Esophagus muscularis mucosa (tissue), 4 donors: ENCODE data around the gene NT5C. TPM values are rescaled to one million over a fixed set of nuclear protein-coding genes. Genes with fewer than 3 reads are reported as not detected.

Experiments
- DNase-seq: peaks from one replicate; pipeline ENCODE4 v3.0.0-alpha.2; 2017; ENCODE audit errors: extremely low spot score
- H3K27ac ChIP-seq, 4 donors: fragments of 200-600 bp; sonication (generic); replicated peaks in 1 of 4; 1 replicate in 3 of 4; 2 replicates in 1 of 4; pipeline ENCODE4 v1.5.1; 2016 to 2019; ENCODE audit warnings: mild to moderate bottlenecking in 1 of 4
- H3K27me3 ChIP-seq, 4 donors: fragments of 200-600 bp; sonication (generic); one replicate each; pipeline versions ENCODE4 v1.5.1 to v1.6.0; 2016 to 2019
- H3K36me3 ChIP-seq, 4 donors: fragments of 200-600 bp; sonication (generic); one replicate each; pipeline ENCODE4 v1.5.1; 2016 to 2019
- H3K4me1 ChIP-seq, 4 donors: fragments of 200-600 bp; sonication (generic); one replicate each; pipeline ENCODE4 v1.5.1; 2016 to 2019
- H3K4me3 ChIP-seq, 4 donors: fragments of 200-600 bp; sonication (generic); 1 replicate in 2 of 4; 2 replicates in 2 of 4; pipeline ENCODE4 v1.5.1; 2016 to 2019; ENCODE audit warnings: mild to moderate bottlenecking in 4 of 4, moderate library complexity in 1 of 4
- H3K9me3 ChIP-seq, 4 donors: fragments of 200-600 bp; sonication (generic); 1 replicate in 3 of 4; 2 replicates in 1 of 4; pipeline ENCODE4 v1.5.1; 2016 to 2019
- EP300 ChIP-seq: sonication (generic); formaldehyde crosslinking; IDR thresholded peaks from one replicate; pipeline ENCODE4 v1.6.1; 2017; ENCODE audit warnings: antibody characterized with exemption
- POLR2A ChIP-seq: fragments of 450-650 bp; IDR thresholded peaks from one replicate; pipeline ENCODE4 v1.6.1; 2017; ENCODE audit warnings: antibody characterized with exemption, moderate library complexity, mild to moderate bottlenecking, low read depth
- POLR2AphosphoS5 ChIP-seq, 2 donors: sonication (generic); formaldehyde crosslinking; IDR thresholded peaks; one replicate each; pipeline ENCODE4 v1.6.1; 2017; ENCODE audit warnings: antibody characterized with exemption in 2 of 2
- WGBS: methylation state at CpG from one replicate; pipeline ENCODE4 v1.1.5; 2018; 5-methylcytosine and 5-hydroxymethylcytosine counted together
- intact Hi-C: fragments of 100-400 bp; cut with DNase I; formaldehyde crosslinking; loops from one replicate; pipeline ENCODE4 v1.15.1; 2023
- small RNA-seq, 3 donors: library from RNA; depleted of rRNA; stranded (forward); fragments of <200 nt; gene quantifications; one replicate each; pipeline ENCODE3, GENCODE V24; 2016
- total RNA-seq, 4 donors: library from RNA; depleted of rRNA; stranded (reverse); fragments of >200 nt; gene quantifications; one replicate each; pipeline versions ENCODE4 v1.1.0 to v1.2.1, GENCODE V29; 2016
- TF ChIP-seq, protein P1 (sequence below), 3 experiments: fragments of 200-600 bp in 2 of 3; fragments of 450-650 bp in 1 of 3; sonication (generic) in 2 of 3; IDR thresholded peaks; one replicate each; pipeline ENCODE4 v1.5.1; 2017 to 2019; ENCODE audit warnings: antibody characterized with exemption in 3 of 3, mild to moderate bottlenecking in 2 of 3, moderate library complexity in 1 of 3

Gene NT5C
- total RNA-seq, 4 donors from 2014 or later, result 70.6 to 98.7 (median 75.1) TPM

DNA sequence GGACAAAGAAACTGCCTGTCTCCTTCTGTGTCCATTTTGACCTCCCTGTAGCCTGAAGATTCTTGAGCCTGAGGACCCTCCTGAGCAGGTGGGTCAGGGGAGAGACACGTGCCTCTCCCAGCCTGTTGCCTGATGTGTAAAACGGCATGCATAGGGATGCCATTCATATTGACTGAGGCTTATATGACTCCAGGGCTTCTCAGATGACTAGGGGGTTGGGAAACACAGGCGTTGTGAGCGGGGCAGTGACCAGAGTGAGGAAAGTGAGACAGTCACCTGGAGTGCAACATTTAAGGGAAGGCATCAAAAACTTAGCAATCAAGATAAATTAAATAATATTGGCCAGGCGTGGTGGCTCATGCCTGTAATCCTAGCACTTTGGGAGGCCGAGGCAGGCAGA, 48.9 kb downstream of the NT5C start:
- H3K27ac ChIP-seq, result no peak overlapping the region
- TF ChIP-seq POLR2AphosphoS5 (IDR thresholded peaks at IDR 0.05) (no peak), EP300 (no peak), POLR2A (no peak)
- TF ChIP-seq, protein P1, sequence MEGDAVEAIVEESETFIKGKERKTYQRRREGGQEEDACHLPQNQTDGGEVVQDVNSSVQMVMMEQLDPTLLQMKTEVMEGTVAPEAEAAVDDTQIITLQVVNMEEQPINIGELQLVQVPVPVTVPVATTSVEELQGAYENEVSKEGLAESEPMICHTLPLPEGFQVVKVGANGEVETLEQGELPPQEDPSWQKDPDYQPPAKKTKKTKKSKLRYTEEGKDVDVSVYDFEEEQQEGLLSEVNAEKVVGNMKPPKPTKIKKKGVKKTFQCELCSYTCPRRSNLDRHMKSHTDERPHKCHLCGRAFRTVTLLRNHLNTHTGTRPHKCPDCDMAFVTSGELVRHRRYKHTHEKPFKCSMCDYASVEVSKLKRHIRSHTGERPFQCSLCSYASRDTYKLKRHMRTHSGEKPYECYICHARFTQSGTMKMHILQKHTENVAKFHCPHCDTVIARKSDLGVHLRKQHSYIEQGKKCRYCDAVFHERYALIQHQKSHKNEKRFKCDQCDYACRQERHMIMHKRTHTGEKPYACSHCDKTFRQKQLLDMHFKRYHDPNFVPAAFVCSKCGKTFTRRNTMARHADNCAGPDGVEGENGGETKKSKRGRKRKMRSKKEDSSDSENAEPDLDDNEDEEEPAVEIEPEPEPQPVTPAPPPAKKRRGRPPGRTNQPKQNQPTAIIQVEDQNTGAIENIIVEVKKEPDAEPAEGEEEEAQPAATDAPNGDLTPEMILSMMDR (IDR thresholded peaks at IDR 0.05), result no peak
- H3K36me3 ChIP-seq, result no peaks in the 10 kb centered on the region
- peaks cover 0 to 10% (median 0%) of the 10 kb centered on the region in 4 donors for H3K27me3 ChIP-seq
- peaks cover 15 to 31% (median 20%) of the 10 kb centered on the region in 4 donors for H3K4me1 ChIP-seq
- 82% methylated on average over 5 of the region's 6 CpGs for WGBS
- intact Hi-C loops, result no loop called here
- H3K9me3 ChIP-seq, result no peaks in the 10 kb centered on the region
- no peak overlapping the region for H3K4me3 ChIP-seq
- DNase-seq, result no peak

DNA sequence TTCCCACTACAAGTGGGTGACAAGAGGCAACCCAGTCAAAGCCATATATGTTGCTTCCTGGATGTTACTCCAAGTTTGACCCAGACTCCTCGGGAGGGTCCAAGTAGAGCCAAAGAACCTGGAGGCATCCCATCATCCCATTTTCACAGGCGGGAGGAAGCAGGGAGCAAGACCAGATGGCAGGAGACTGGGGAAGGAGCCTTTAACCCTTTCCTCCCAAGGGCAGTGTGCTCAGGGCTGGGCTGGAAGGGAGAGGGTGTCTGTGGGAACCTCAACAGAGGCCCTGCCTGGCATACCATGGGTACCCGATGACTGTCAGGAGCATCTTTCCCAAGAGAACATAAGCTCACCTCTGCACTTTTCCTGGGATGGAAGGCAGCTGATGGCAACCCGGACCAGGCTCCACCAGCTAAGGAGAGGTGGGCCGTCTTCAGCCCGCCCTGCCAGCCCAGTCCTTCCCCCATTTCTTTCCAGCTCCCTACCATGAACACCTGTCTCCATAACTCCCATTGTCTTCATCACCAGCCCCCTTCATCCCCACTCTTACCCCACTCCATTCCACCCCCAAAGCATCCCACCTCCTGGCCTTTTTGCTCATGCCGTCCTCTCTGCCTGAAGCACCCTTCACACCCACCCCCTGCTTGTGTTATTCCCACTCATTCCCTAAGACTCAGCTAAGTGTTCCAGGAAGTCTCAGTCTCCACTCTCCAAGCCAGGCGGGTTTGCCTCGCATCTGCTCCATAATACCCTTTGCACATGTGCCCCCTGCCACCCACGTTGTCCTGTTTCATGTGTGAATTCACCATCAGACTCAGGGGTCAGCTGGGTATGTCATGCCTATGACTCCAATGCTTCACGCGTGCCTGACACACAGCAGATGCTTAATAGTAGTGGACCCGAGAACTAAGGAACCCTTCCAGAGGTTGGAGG, 49.7 kb downstream of the NT5C start:
- 80% methylated on average over 12 of the region's 13 CpGs for WGBS
- H3K27ac ChIP-seq, result no peak overlapping the region
- H3K4me1 ChIP-seq, result peaks cover 15 to 31% (median 19%) of the 10 kb centered on the region in 4 donors
- H3K9me3 ChIP-seq, result no peaks in the 10 kb centered on the region
- peaks cover 0 to 1% (median 0%) of the 10 kb centered on the region in 4 donors for H3K27me3 ChIP-seq
- no peak for TF ChIP-seq EP300
- TF ChIP-seq POLR2A, result no peak
- TF ChIP-seq, protein P1 (IDR thresholded peaks at IDR 0.05), result no peak
- no peak for TF ChIP-seq POLR2AphosphoS5 (IDR thresholded peaks at IDR 0.05)
- no peak overlapping the region for H3K4me3 ChIP-seq
- H3K36me3 ChIP-seq, result no peaks in the 10 kb centered on the region
- DNase-seq, result no peak
- intact Hi-C loops, result no loop called here

Small RNA genes lying within 50 kb of the gene (small RNA-seq; reads per million reads assigned to genes)
- gene RF00019, result 0 reads per million in 3 donors

Other genes starting within 250 kb of the NT5C start
- under 1 TPM in 1 of 4 donors, not detected in 3; 0.33 TPM for gene FADS6, start 238.1 kb downstream of the NT5C start, total RNA-seq
- under 1 TPM in 1 of 4 donors, not detected in 3; 0.39 TPM for gene USH1G, start 208.5 kb downstream of the NT5C start, total RNA-seq
- not detected for gene OTOP2, start 207.5 kb downstream of the NT5C start, total RNA-seq
- gene OTOP3, start 195.8 kb downstream of the NT5C start, total RNA-seq, result not detected
- 10 to 100 TPM in 2 of 4 donors, 1 to 10 TPM in 2; 4.5 to 17.1 (median 10.9) TPM for gene HID1, start 159.0 kb downstream of the NT5C start, total RNA-seq
- 10 to 100 TPM; 14.6 to 36.7 (median 24.3) TPM for gene CDR2L, start 144.1 kb downstream of the NT5C start, total RNA-seq
- gene MRPL58, start 119.1 kb downstream of the NT5C start, total RNA-seq, result 10 to 100 TPM; 34.9 to 47.8 (median 40.2) TPM
- 100 to 1,000 TPM; 202 to 388 (median 256) TPM for gene ATP5PD, start 84.8 kb downstream of the NT5C start, total RNA-seq
- gene KCTD2, start 84.5 kb downstream of the NT5C start, total RNA-seq, result 10 to 100 TPM; 20.3 to 37.7 (median 29.9) TPM
- 1 to 10 TPM; 3.8 to 9.7 (median 7.6) TPM for gene SLC16A5, start 43.8 kb downstream of the NT5C start, total RNA-seq
- gene ARMC7, start 21.8 kb downstream of the NT5C start, total RNA-seq, result 10 to 100 TPM in 1 of 4 donors, 1 to 10 TPM in 3; 3.5 to 10.3 (median 6.7) TPM
- gene JPT1, start 22.8 kb upstream of the NT5C start, total RNA-seq, result 10 to 100 TPM in 3 of 4 donors, 1 to 10 TPM in 1; 5.4 to 24.2 (median 18.4) TPM
- 100 to 1,000 TPM in 1 of 4 donors, 10 to 100 TPM in 3; 64.4 to 101 (median 80.0) TPM for gene SUMO2, start 51.2 kb upstream of the NT5C start, total RNA-seq
- 10 to 100 TPM; 20.4 to 32.4 (median 23.3) TPM for gene NUP85, start 73.9 kb upstream of the NT5C start, total RNA-seq
- gene GGA3, start 129.9 kb upstream of the NT5C start, total RNA-seq, result 10 to 100 TPM; 14.6 to 31.4 (median 21.2) TPM
- 10 to 100 TPM; 37.8 to 40.6 (median 39.1) TPM for gene MRPS7, start 130.1 kb upstream of the NT5C start, total RNA-seq
- 10 to 100 TPM; 42.4 to 52.0 (median 44.8) TPM for gene MIF4GD, start 139.5 kb upstream of the NT5C start, total RNA-seq
- 10 to 100 TPM in 3 of 4 donors, 1 to 10 TPM in 1; 9.6 to 17.5 (median 15.2) TPM for gene SLC25A19, start 157.7 kb upstream of the NT5C start, total RNA-seq